NCI-H128 (cell line): Measurements from ENCODE around the gene NCCRP1.

ENCODE experiments used
- DNase-seq: peaks from one replicate; lab custom pipeline; 2025; ENCODE audit not compliant: unreplicated experiment; lab: John Stamatoyannopoulos, UW

The NCCRP1 gene

GRCh38 chr19:39164289-39164688, 32.5 kb upstream of the NCCRP1 start:
- no peak for DNase-seq

- no peak for DNase-seq
Measured at GRCh38 chr19:39165857-39166256, 30.9 kb upstream of the NCCRP1 start.

- no peak for DNase-seq
Measured at GRCh38 chr19:39166571-39167391, 30.0 kb upstream of the NCCRP1 start.

- DNase-seq = no peak
Measured at GRCh38 chr19:39167461-39168257, 29.1 kb upstream of the NCCRP1 start.

GRCh38 chr19:39168258-39169142, 28.3 kb upstream of the NCCRP1 start:
- DNase-seq = no peak

- no peak for DNase-seq
Measured at GRCh38 chr19:39169143-39169810, 27.5 kb upstream of the NCCRP1 start.

- no peak for DNase-seq
Measured at GRCh38 chr19:39170386-39171231, 26.2 kb upstream of the NCCRP1 start.

- no peak for DNase-seq
Measured at GRCh38 chr19:39171479-39172465, 25.0 kb upstream of the NCCRP1 start.

GRCh38 chr19:39172700-39173501, 23.9 kb upstream of the NCCRP1 start:
- no peak for DNase-seq

- no peak for DNase-seq
Measured at GRCh38 chr19:39173502-39173991, 23.2 kb upstream of the NCCRP1 start.

DNA sequence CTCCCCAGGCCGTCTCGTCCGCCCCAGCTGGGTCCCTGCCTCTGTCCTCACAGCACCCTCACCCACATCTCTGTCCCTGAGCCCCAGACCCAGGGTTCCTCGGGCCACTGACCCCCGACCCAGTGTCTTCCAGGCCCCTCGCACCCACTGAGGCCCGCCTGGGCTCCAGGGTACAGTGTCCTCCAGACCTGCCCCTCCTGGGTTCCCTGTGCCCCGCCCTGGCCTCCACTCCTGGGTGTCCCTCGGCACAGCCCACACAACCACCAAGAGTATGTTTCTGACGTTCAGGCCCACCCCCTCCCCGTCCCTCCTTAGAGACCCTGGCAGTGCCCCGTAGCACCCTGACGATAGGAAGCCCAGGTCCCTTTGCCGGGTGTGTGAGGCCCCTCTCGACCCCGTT, 22.6 kb upstream of the NCCRP1 start:
- DNase-seq = no peak

GRCh38 chr19:39174558-39175544, 21.9 kb upstream of the NCCRP1 start:
- no peak for DNase-seq

- no peak for DNase-seq
Measured at GRCh38 chr19:39175564-39175963, 21.2 kb upstream of the NCCRP1 start.

- no peak for DNase-seq
Measured at GRCh38 chr19:39177110-39177699, 19.6 kb upstream of the NCCRP1 start.

GRCh38 chr19:39177736-39178135, 19.0 kb upstream of the NCCRP1 start:
- DNase-seq = no peak
